Upper lobe of right lung (tissue), 1 donor: Measurements from ENCODE around the gene CBL. TPM values are rescaled to one million over a fixed set of nuclear protein-coding genes. Genes with fewer than 3 reads are reported as not detected.

ENCODE experiments used
- ATAC-seq: fragments of 200-7000 bp; cut with Tn5 transposase; one replicate; pipeline ENCODE4 v1.9.1; 2020; ENCODE audit warnings: mild to moderate bottlenecking, moderate library complexity
- DNase-seq: peaks from one replicate; pipeline ENCODE4 v3.0.0-alpha.2; 2020
- H3K27ac ChIP-seq: fragments of 200-600 bp; one replicate; pipeline ENCODE4 v1.8.0; 2022
- H3K27me3 ChIP-seq: fragments of 200-600 bp; one replicate; pipeline ENCODE4 v1.8.0; 2022; ENCODE audit warnings: mild to moderate bottlenecking
- H3K36me3 ChIP-seq: fragments of 200-600 bp; one replicate; pipeline ENCODE4 v1.8.0; 2022
- H3K4me1 ChIP-seq: fragments of 200-600 bp; one replicate; pipeline ENCODE4 v1.8.0; 2022
- H3K4me3 ChIP-seq: fragments of 200-600 bp; one replicate; pipeline ENCODE4 v1.8.0; 2022; ENCODE audit warnings: mild to moderate bottlenecking
- H3K9me3 ChIP-seq: fragments of 200-600 bp; one replicate; pipeline ENCODE4 v1.8.0; 2022
- CTCF ChIP-seq: fragments of 200-600 bp; IDR thresholded peaks from one replicate; pipeline ENCODE4 v1.8.0; 2022; ENCODE audit warnings: antibody characterized with exemption
- intact Hi-C: fragments of 100-400 bp; cut with DNase I; formaldehyde crosslinking; loops from one replicate; pipeline ENCODE4 v1.11.0; 2022
- total RNA-seq: library from RNA; stranded (reverse); fragmentation: NEBNext Ultra II Directional; extraction: Animal tissue kit (Norgen Biotek cat#: 25700); gene quantifications from one replicate; pipeline ENCODE4 v1.2.1, GENCODE V29; 2021
- donor health status: DM: no; HTN: yes; CAD: no; lungs with severe emphysema.

Gene CBL
- total RNA-seq, 1 donor from 2014 or later: 30.0 TPM

GRCh38 chr11:119236891-119237290, 30.8 kb downstream of the CBL start:
- H3K36me3 ChIP-seq: peaks cover 41% of the 10 kb centered on the region
- H3K9me3 ChIP-seq: no peaks in the 10 kb centered on the region
- no peak for ATAC-seq
- no peak overlapping the region for H3K4me3 ChIP-seq
- no peak overlapping the region for H3K27ac ChIP-seq
- intact Hi-C loops: no loop called here
- no peak for DNase-seq
- no peak for TF ChIP-seq CTCF
- no peaks in the 10 kb centered on the region for H3K27me3 ChIP-seq
- no peaks in the 10 kb centered on the region for H3K4me1 ChIP-seq

- intact Hi-C loops: no loop called here
- DNase-seq (no peak), ATAC-seq (no peak)
- Histone ChIP-seq H3K9me3 (no peaks in the 10 kb centered on the region), H3K27ac (no peak overlapping the region), H3K4me1 (no peaks in the 10 kb centered on the region), H3K4me3 (no peak overlapping the region), H3K36me3 (peaks cover 41% of the 10 kb centered on the region), H3K27me3 (no peaks in the 10 kb centered on the region)
- no peak for TF ChIP-seq CTCF
These were observed 31.4 kb downstream of the CBL start for GRCh38 chr11:119237515-119237914.

- no peak overlapping the region for H3K4me3 ChIP-seq
- TF ChIP-seq CTCF: no peak
- no peak overlapping the region for H3K27ac ChIP-seq
- no peaks in the 10 kb centered on the region for H3K9me3 ChIP-seq
- DNase-seq (no peak), ATAC-seq (no peak)
- H3K4me1 ChIP-seq: no peaks in the 10 kb centered on the region
- H3K36me3 ChIP-seq: peaks cover 1% of the 10 kb centered on the region
- intact Hi-C loops: no loop called here
- no peaks in the 10 kb centered on the region for H3K27me3 ChIP-seq
These were observed 42.9 kb downstream of the CBL start for GRCh38 chr11:119248750-119249670.

GRCh38 chr11:119249671-119250010, 43.5 kb downstream of the CBL start:
- TF ChIP-seq CTCF: no peak

GRCh38 chr11:119251114-119251513, 45.0 kb downstream of the CBL start:
- no peak overlapping the region for H3K4me3 ChIP-seq
- no peaks in the 10 kb centered on the region for H3K4me1 ChIP-seq
- no peaks in the 10 kb centered on the region for H3K36me3 ChIP-seq
- H3K27me3 ChIP-seq: no peaks in the 10 kb centered on the region
- ATAC-seq (no peak), DNase-seq (no peak)
- no peaks in the 10 kb centered on the region for H3K9me3 ChIP-seq
- H3K27ac ChIP-seq: no peak overlapping the region
- intact Hi-C loops: no loop called here
- TF ChIP-seq CTCF: no peak

More at GRCh38 chr11:119249671-119250010, 43.5 kb downstream of the CBL start:
- H3K9me3 ChIP-seq: no peaks in the 10 kb centered on the region
- DNase-seq (no peak), ATAC-seq (no peak)
- H3K4me3 ChIP-seq: no peak overlapping the region
- intact Hi-C loops: no loop called here
- H3K4me1 ChIP-seq: no peaks in the 10 kb centered on the region
- no peaks in the 10 kb centered on the region for H3K36me3 ChIP-seq
- H3K27ac ChIP-seq: no peak overlapping the region
- no peaks in the 10 kb centered on the region for H3K27me3 ChIP-seq
